AG09319 (cell line): ENCODE data around the gene TALDO1.
"Not testable (repeated sequence)": the region's sequence is repeated elsewhere in the genome, so short reads cannot be mapped to it uniquely, and the experiment has no call there.

Experiments
- DNase-seq: peaks from one replicate; pipeline ENCODE4 v3.0.0-alpha.2; 2010; ENCODE audit warnings: low read depth; ENCODE audit errors: extremely low read depth
- CTCF ChIP-seq: IDR thresholded peaks from 2 replicates; pipeline ENCODE4 v1.5.1; 2011; ENCODE audit warnings: low read depth, mild to moderate bottlenecking, inconsistent platforms, low read length, moderate library complexity

Gene TALDO1

GRCh38 chr11:728901-729491 is 18.3 kb upstream of the TALDO1 start:
- no peak for TF ChIP-seq CTCF
- no peak for DNase-seq

GRCh38 chr11:729492-730074 is 17.7 kb upstream of the TALDO1 start:
- TF ChIP-seq CTCF = no peak
- DNase-seq = no peak

GRCh38 chr11:733072-733471 is 14.2 kb upstream of the TALDO1 start:
- DNase-seq = no peak
- TF ChIP-seq CTCF = no peak

GRCh38 chr11:734541-734940 is 12.7 kb upstream of the TALDO1 start:
- DNase-seq = not testable (repeated sequence)

GRCh38 chr11:737366-737765 is 9.9 kb upstream of the TALDO1 start:
- no peak for TF ChIP-seq CTCF
- DNase-seq = no peak

- DNase-seq = not testable (repeated sequence)
These were observed 9.4 kb upstream of the TALDO1 start for GRCh38 chr11:737899-738298.

GRCh38 chr11:742156-742546 is 5.1 kb upstream of the TALDO1 start:
- DNase-seq = no peak
- TF ChIP-seq CTCF = no peak

GRCh38 chr11:742571-743201 is 4.6 kb upstream of the TALDO1 start:
- no peak for DNase-seq
- no peak for TF ChIP-seq CTCF
